Fibroblast of villous mesenchyme (primary cell): ENCODE results near the gene NAGS. TPM values are rescaled to one million over a fixed set of nuclear protein-coding genes. Genes with fewer than 3 reads are reported as not detected.

ENCODE experiments used
- DNase-seq: peaks from one replicate; pipeline ENCODE4 v3.0.0-alpha.2; 2010; ENCODE audit warnings: low read depth
- H3K4me3 ChIP-seq: 2 replicates; pipeline ENCODE4 v1.5.1; 2011; ENCODE audit warnings: low read depth, mild to moderate bottlenecking, low read length
- total RNA-seq: library from RNA; depleted of rRNA; stranded (reverse); fragments of >200 nt; gene quantifications from 2 replicates; pipeline ENCODE4 v1.2.3, GENCODE V29; 2012
- TF ChIP-seq, protein P1 (sequence below): IDR thresholded peaks from 2 replicates; pipeline ENCODE4 v1.5.1; 2012; ENCODE audit warnings: low read depth, mild to moderate bottlenecking, low read length; ENCODE audit not compliant: insufficient read depth

Gene NAGS
- total RNA-seq, 1 donor = 0.43 TPM

DNA sequence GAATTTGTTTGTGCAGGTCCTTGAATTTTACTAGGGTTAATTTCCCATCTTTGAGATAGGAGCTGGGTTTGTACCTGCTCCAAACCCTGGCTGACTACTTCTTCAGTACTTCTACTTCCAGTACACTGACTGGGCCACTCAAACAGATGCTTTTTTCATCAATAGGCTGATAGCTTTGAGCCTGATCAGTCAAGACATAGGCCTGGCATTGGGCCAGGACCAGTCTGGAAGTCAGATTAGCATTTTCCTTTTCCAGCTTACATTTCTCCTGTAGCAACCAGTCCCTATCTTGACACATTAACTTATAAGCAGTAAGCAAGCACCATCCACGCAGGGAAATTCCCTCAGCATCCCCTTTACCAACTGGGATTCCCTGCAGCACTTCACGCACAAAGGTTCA lies 17.8 kb downstream of the NAGS start:
- DNase-seq = no peak
- no peak overlapping the region for H3K4me3 ChIP-seq
- TF ChIP-seq, protein P1, sequence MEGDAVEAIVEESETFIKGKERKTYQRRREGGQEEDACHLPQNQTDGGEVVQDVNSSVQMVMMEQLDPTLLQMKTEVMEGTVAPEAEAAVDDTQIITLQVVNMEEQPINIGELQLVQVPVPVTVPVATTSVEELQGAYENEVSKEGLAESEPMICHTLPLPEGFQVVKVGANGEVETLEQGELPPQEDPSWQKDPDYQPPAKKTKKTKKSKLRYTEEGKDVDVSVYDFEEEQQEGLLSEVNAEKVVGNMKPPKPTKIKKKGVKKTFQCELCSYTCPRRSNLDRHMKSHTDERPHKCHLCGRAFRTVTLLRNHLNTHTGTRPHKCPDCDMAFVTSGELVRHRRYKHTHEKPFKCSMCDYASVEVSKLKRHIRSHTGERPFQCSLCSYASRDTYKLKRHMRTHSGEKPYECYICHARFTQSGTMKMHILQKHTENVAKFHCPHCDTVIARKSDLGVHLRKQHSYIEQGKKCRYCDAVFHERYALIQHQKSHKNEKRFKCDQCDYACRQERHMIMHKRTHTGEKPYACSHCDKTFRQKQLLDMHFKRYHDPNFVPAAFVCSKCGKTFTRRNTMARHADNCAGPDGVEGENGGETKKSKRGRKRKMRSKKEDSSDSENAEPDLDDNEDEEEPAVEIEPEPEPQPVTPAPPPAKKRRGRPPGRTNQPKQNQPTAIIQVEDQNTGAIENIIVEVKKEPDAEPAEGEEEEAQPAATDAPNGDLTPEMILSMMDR = no peak

DNA sequence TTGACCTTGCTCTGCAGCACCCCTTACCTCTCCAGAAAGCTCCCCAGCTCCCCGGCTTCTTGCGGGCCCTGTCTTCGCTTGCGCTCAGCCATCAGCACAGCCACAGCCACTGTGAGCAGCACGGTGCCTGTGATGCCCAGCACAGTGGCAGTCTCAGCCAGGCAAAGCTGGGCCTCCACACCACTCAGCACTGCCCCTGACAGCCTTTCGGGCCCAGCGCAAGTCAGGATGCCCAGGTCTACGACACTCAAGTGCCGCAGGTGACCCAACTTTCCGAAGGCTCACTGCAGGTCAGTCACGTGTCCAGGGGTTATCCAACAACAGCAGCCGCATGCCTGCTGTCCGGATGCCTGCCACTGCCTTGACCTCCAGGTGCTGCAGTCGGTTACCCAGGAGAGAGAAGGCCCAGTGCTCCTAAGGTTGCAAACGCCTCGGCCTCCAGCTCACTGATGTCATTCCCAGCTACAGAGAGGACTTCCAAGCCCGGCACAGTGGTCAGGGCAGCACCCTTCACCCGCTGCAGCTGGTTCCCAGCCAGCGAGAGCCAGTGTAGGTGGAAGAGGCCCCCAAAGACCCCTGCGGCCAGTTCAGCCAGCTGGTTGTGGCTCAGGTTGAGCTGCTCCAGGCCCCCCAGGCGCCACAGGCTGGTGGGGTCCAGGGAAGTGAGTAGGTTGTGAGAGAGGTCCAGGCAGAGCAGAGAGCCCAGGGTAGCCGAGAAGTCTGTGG lies 19.3 kb downstream of the NAGS start:
- DNase-seq = no peak
- no peak overlapping the region for H3K4me3 ChIP-seq
- TF ChIP-seq, protein P1 = no peak

DNA sequence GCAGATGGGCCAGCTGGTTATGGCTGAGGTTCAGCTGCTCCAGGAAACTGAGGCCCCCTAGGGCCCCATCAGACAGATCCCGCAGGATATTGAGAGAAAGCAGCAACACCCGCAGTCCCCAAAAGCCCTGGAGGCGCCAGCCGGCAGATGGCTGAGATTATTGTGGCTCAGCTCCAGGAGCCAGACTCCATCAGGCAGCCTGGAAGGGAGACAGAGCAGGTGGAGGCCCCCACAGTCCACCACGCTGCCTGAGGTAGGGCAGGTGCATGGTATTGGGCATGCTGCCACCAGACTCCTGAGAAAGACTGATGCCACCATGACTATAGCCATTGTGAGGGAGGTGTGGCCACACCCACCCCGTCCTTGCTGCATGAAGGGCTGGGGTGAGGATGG lies 19.8 kb downstream of the NAGS start:
- TF ChIP-seq, protein P1 = no peak
- H3K4me3 ChIP-seq = no peak overlapping the region
- no peak for DNase-seq

DNA sequence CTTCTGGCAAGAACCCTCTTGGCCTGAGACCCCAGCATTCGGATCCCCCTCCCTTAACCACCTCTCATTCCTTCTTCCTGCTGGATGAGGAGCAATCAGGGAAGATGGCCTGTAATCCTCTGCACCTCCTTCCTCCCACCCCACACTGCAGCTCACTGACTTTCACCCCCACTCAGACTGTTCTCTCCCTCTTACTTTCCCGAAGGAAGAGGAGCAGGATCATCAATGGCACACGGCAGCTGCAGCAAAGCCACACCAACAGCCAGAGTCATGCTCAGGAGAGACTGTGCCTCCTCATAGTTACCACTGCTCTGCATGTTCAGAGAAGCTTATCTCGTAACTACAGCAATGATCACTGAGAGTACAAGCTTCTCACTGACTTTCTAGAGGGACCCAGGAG lies 20.4 kb downstream of the NAGS start:
- H3K4me3 ChIP-seq = no peak overlapping the region
- no peak for DNase-seq
- TF ChIP-seq, protein P1 = no peak

DNA sequence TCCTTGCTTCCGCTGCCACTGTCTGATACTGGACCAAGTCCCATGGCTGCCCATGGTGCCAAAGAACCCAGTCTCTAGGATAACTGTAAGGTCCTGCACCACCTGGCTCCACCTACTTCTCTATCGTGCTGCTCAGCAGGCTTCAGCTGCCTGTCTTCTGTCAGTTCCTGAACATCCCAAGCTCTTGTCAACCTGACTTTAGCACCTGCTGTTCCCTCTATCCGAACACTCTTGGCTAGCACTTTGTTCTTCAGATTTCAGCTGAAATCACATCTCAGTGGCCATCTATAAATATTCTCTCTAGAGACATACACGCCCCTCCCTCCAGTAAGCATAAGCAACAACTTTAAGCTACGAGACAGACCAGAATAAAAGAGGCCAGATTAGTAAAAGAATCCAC lies 25.3 kb downstream of the NAGS start:
- TF ChIP-seq, protein P1 = no peak
- H3K4me3 ChIP-seq = no peak overlapping the region
- DNase-seq = no peak

DNA sequence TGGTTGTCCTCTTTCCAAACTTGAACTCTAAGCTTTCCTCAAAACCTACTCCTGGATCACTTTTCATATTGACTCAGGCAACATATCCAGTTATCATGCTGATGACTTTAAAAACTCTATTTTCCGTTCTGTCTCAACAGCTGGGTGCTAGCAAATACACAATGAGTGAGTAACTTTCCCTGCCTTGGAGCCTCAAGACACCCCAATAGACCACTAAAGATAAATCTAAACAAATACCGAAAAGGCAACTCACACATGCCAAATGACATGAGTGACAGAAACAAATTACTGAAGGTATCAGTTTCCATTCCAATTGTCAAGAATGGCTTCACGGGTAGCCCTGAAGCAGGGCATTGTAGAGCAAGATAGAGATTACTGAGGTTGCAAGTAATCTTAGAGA lies 26.1 kb downstream of the NAGS start:
- DNase-seq = no peak
- TF ChIP-seq, protein P1 = no peak
- no peak overlapping the region for H3K4me3 ChIP-seq
